GM10266 (cell line): ENCODE data around the gene CHRM3.
"Not testable (repeated sequence)": the region's sequence is repeated elsewhere in the genome, so short reads cannot be mapped to it uniquely, and the experiment has no call there.

Source experiments
- DNase-seq: peaks from one replicate; pipeline ENCODE4 v3.0.0; 2012; ENCODE audit errors: extremely low spot score
- CTCF ChIP-seq: IDR thresholded peaks from 2 replicates; pipeline ENCODE4 v1.5.1; 2012; ENCODE audit warnings: mild to moderate bottlenecking, low read depth; ENCODE audit not compliant: control insufficient read depth, insufficient read depth; ENCODE audit errors: missing control alignments

CHRM3 gene

DNA sequence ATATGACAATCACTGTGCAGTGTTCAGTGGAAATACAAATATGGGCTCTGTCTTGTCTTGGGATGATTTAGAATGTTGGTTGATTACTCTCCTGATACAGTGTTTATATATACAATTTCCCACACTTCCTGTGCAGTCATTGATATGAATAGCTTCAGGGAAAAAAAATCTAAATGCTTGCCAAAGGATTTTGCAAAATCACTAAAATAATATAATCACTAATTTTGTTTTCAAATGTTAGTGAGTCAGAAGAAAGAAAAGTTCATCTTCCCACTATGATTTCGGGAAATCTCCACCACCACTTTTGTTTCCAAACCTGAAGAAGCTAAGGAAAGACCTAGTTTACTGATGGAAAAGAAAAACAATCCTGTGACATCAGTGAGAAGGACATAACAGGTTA is 32.1 kb upstream of the CHRM3 start:
- TF ChIP-seq CTCF = no peak
- DNase-seq = no peak

GRCh38 chr1:239357867-239358266 is 28.5 kb upstream of the CHRM3 start:
- DNase-seq = no peak
- no peak for TF ChIP-seq CTCF

DNA sequence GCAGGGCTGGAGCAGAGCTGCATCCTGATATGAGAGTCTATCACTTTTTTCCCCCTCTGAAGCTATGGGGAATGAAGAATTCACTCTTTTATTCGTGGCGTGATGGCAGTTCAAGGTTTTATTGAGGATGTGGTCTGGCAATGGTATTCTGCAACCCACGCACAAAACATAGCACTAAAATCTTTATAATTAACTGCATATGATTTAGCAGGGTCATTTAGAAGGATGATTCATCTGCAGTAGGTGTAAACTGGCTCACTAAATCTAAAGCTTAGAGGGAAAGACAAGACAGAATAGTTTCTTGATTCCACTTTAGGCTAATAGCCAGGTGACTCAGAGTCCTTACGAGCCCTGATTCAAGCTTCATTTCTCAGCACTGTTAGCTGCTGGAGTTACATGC is 25.0 kb upstream of the CHRM3 start:
- DNase-seq = no peak

DNA sequence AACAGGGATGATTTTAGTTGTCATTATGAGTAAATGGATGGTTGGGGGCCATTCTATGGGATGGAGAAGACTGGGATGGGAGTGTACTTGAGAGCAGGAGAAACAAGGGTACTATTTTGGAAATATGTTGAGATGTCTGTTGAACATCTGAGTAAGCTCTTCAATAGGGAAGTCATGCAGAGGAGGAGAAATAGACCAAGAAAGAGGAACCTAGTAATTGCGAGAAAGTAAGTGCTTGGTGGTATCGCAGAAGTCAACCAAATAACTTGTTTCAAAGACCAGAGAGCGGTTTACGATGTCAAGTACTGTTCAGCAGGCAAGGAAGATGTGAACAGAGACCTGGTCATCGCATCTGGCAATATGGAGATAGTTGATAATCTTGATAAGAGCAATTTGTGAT is 22.4 kb upstream of the CHRM3 start:
- no peak for TF ChIP-seq CTCF
- DNase-seq = no peak

More for the DNA sequence above, 25.0 kb upstream of the CHRM3 start:
- TF ChIP-seq CTCF = no peak

GRCh38 chr1:239367196-239367810 is 19.1 kb upstream of the CHRM3 start:
- DNase-seq = no peak
- TF ChIP-seq CTCF = no peak

GRCh38 chr1:239368436-239369109 is 17.8 kb upstream of the CHRM3 start:
- no peak for DNase-seq
- no peak for TF ChIP-seq CTCF

DNA sequence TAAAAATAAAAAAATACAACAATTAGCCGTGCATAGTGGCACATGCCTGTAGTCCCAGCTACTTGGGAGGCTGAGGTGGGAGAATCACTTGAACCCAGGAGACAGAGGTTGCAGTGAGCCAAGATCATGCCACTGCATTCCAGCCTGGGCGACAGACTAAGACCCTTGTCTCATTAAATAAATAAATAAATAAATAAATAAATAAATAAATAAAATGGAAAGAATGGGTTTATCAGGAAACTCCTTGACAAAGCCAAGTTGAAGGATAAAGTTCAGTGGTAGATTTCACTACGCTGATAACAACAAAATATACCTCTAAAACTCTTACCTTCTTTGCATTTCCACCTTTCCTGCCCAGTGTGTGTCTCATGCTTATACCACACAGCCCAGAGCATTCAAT is 15.5 kb upstream of the CHRM3 start:
- not testable (repeated sequence) for DNase-seq
